ENCODE measurements around the gene SLC5A1. TPM values are rescaled to one million over a fixed set of nuclear protein-coding genes. Genes with fewer than 3 reads are reported as not detected.

The SLC5A1 gene
- total and polyA plus RNA-seq, 2 donors (not counting 1 experiment from before 2014, with no cell fraction given), result not detected

DNA sequence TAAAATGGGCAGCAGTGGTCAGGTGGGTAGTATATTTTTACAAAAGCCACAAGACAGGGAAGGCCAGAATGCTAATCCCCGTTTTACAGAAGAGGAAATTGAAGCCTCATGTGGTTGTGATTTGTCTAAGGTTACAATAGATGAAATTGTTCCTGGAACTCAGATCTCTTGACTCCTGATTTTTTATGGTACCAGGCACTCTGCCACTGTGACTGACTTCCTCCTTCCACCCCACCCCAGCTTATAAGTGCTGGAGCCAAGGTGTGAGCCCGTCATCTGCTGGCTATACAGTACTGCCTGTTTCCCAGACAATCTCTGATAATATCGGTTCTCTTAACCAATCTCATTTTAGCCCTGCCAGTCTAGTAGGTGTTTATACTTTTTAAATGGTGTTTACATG is 1.9 kb downstream of the SLC5A1 start:
- CTCF ChIA-PET, result no interaction called here
- Histone ChIP-seq H3K27ac (ENCODE audit: low read length in 2 of 2) (no peak overlapping the region), H4K20me1 (ENCODE audit: control insufficient read depth, insufficient read depth, low read length, poor library complexity, severe bottlenecking) (no peaks in the 10 kb centered on the region), H2AFZ (ENCODE audit: insufficient read depth, low read depth, low read length, poor library complexity, severe bottlenecking) (no peak overlapping the region), H3K9ac (ENCODE audit: low read length) (no peak overlapping the region), H3K9me3 (ENCODE audit: control extremely low read depth in 1 of 3, control insufficient read depth in 2 of 3, insufficient read depth in 1 of 3, low read length in 2 of 3) (peaks cover 0 to 2% (median 0%) of the 10 kb centered on the region in 3 donors), H3K79me2 (ENCODE audit: control insufficient read depth, insufficient read depth, low read length) (no peaks in the 10 kb centered on the region), H3K27me3 (replicated peaks in 1 of 4; ENCODE audit: control extremely low read depth in 1 of 4, control insufficient read depth in 3 of 4, insufficient read depth in 4 of 4, low read length in 3 of 4) (peaks cover 0 to 26% (median 10%) of the 10 kb centered on the region in 4 experiments), H3K36me3 (replicated peaks in 1 of 2; ENCODE audit: control extremely low read depth in 1 of 2, control insufficient read depth in 1 of 2, extremely low read depth in 1 of 2, insufficient read depth in 2 of 2, low read length in 1 of 2) (no peaks in the 10 kb centered on the region), H3K4me3 (ENCODE audit: control extremely low read depth in 1 of 5, extremely low read depth in 1 of 5, insufficient read depth in 1 of 5, low read depth in 2 of 5, low read length in 4 of 5) (no peak overlapping the region), H3K4me1 (ENCODE audit: control insufficient read depth in 2 of 2, insufficient read depth in 2 of 2, low read length in 2 of 2) (no peaks in the 10 kb centered on the region), H3K4me2 (replicated peaks; ENCODE audit: low read depth, low read length, poor library complexity, severe bottlenecking) (no peak overlapping the region)
- intact Hi-C loops (cut with micrococcal nuclease), result no loop called here
- H3K27ac Mint-ChIP-seq, result no peak overlapping the region
- H3K9me3 Mint-ChIP-seq (ENCODE audit: insufficient read depth), result no peaks in the 10 kb centered on the region
- H3K4me1 Mint-ChIP-seq, result no peaks in the 10 kb centered on the region
- H3K4me3 Mint-ChIP-seq, result no peak overlapping the region
- WGBS (ENCODE audit: insufficient coverage), result 17% methylated on average over 1 of the region's 3 CpGs
- POLR2A ChIA-PET, result no interaction called here
- no peak for DNase-seq
- peaks cover 66% of the 10 kb centered on the region for H3K27me3 Mint-ChIP-seq
- ATAC-seq (ENCODE audit: low read depth), result no peak
- TF ChIP-seq, protein P1, sequence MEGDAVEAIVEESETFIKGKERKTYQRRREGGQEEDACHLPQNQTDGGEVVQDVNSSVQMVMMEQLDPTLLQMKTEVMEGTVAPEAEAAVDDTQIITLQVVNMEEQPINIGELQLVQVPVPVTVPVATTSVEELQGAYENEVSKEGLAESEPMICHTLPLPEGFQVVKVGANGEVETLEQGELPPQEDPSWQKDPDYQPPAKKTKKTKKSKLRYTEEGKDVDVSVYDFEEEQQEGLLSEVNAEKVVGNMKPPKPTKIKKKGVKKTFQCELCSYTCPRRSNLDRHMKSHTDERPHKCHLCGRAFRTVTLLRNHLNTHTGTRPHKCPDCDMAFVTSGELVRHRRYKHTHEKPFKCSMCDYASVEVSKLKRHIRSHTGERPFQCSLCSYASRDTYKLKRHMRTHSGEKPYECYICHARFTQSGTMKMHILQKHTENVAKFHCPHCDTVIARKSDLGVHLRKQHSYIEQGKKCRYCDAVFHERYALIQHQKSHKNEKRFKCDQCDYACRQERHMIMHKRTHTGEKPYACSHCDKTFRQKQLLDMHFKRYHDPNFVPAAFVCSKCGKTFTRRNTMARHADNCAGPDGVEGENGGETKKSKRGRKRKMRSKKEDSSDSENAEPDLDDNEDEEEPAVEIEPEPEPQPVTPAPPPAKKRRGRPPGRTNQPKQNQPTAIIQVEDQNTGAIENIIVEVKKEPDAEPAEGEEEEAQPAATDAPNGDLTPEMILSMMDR (IDR thresholded peaks at IDR 0.05), result no peak
- TF ChIP-seq EZH2 (IDR thresholded peaks at IDR 0.05; ENCODE audit: borderline replicate concordance, insufficient read depth, low read depth, low read length, poor library complexity, severe bottlenecking), result no peak

DNA sequence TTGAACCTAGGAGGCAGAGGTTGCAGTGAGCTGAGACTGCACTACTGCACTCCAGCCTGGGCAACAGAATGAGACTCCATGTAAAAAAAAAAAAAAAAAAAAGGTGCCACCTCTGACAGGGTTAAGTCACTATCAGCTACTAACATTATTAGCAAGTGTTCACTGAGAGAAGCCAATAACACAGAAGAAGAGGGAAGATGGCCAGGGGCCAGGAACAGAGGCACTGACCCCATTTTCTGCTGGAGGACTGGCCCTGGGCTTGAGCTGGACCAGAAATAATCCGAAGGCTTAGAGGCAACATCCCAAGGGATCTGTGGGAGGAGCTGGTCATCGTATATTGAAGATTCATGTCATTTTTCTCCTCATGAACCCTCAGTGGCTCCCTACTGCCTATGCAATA is 5.0 kb downstream of the SLC5A1 start:
- H3K4me3 ChIP-seq (ENCODE audit: control extremely low read depth in 1 of 5, extremely low read depth in 1 of 5, insufficient read depth in 1 of 5, low read depth in 2 of 5, low read length in 4 of 5), result no peak overlapping the region
- H3K9ac ChIP-seq (ENCODE audit: low read length), result no peak overlapping the region
- Mint-ChIP-seq H3K4me1 (no peaks in the 10 kb centered on the region), H3K9me3 (ENCODE audit: insufficient read depth) (no peaks in the 10 kb centered on the region), H3K4me3 (no peak overlapping the region), H3K27ac (no peak overlapping the region), H3K27me3 (peaks cover 57% of the 10 kb centered on the region)
- no peaks in the 10 kb centered on the region for H3K4me1 ChIP-seq (ENCODE audit: control insufficient read depth in 2 of 2, insufficient read depth in 2 of 2, low read length in 2 of 2)
- intact Hi-C loops (cut with micrococcal nuclease), result no loop called here
- DNase-seq (no peak), ATAC-seq (ENCODE audit: low read depth) (no peak)
- TF ChIP-seq, protein P1 (IDR thresholded peaks at IDR 0.05), result no peak
- no peak for TF ChIP-seq EZH2 (IDR thresholded peaks at IDR 0.05; ENCODE audit: borderline replicate concordance, insufficient read depth, low read depth, low read length, poor library complexity, severe bottlenecking)
- H3K4me2 ChIP-seq (replicated peaks; ENCODE audit: low read depth, low read length, poor library complexity, severe bottlenecking), result no peak overlapping the region
- WGBS (ENCODE audit: insufficient coverage), result no CpG with 5 or more reads among the region's 2 CpGs
- H4K20me1 ChIP-seq (ENCODE audit: control insufficient read depth, insufficient read depth, low read length, poor library complexity, severe bottlenecking), result no peaks in the 10 kb centered on the region
- peaks cover 0 to 14% (median 9%) of the 10 kb centered on the region in 4 experiments for H3K27me3 ChIP-seq (replicated peaks in 1 of 4; ENCODE audit: control extremely low read depth in 1 of 4, control insufficient read depth in 3 of 4, insufficient read depth in 4 of 4, low read length in 3 of 4)
- ChIA-PET CTCF (no interaction called here), POLR2A (no interaction called here)
- H2AFZ ChIP-seq (ENCODE audit: insufficient read depth, low read depth, low read length, poor library complexity, severe bottlenecking), result no peak overlapping the region
- no peaks in the 10 kb centered on the region for H3K79me2 ChIP-seq (ENCODE audit: control insufficient read depth, insufficient read depth, low read length)
- H3K9me3 ChIP-seq (ENCODE audit: control extremely low read depth in 1 of 3, control insufficient read depth in 2 of 3, insufficient read depth in 1 of 3, low read length in 2 of 3), result no peaks in the 10 kb centered on the region
- H3K27ac ChIP-seq (ENCODE audit: low read length in 2 of 2), result no peak overlapping the region
- H3K36me3 ChIP-seq (replicated peaks in 1 of 2; ENCODE audit: control extremely low read depth in 1 of 2, control insufficient read depth in 1 of 2, extremely low read depth in 1 of 2, insufficient read depth in 2 of 2, low read length in 1 of 2), result no peaks in the 10 kb centered on the region
